Activated CD8-positive, alpha-beta memory T cell treated with anti-CD3 and anti-CD28 coated beads for 36 hours (primary cell): ENCODE results near the gene RSRP1. TPM values are rescaled to one million over a fixed set of nuclear protein-coding genes. Genes with fewer than 3 reads are reported as not detected.
"Not testable (repeated sequence)": the region's sequence is repeated elsewhere in the genome, so short reads cannot be mapped to it uniquely, and the experiment has no call there.

Source experiments
- CTCF ChIA-PET: fragments of 350-600 bp; sonication (Branson Sonifier 250); formaldehyde crosslinking; loops from one replicate; lab custom pipeline; 2021; ENCODE audit warnings: antibody characterized with exemption; lab: Charles Lee
- POLR2A ChIA-PET: fragments of 350-600 bp; sonication (Branson Sonifier 250); formaldehyde crosslinking; loops from one replicate; lab custom pipeline; 2021; ENCODE audit warnings: antibody characterized with exemption; lab: Charles Lee
- total RNA-seq, 2 experiments: library from RNA; stranded (reverse); gene quantifications; one replicate each; pipeline ENCODE4 v1.2.3, GENCODE V29; 2021

The RSRP1 gene
- total RNA-seq, 2 experiments from 2014 or later, result 81.0 to 95.0 TPM

- CTCF ChIA-PET, POLR2A ChIA-PET: not testable (repeated sequence)
Measured at GRCh38 chr1:25259813-25260212, 12.6 kb upstream of the RSRP1 start.

GRCh38 chr1:25257196-25257595, 9.9 kb upstream of the RSRP1 start:
- POLR2A ChIA-PET, result no interaction called here
- CTCF ChIA-PET, result no interaction called here

GRCh38 chr1:25256578-25256965, 9.3 kb upstream of the RSRP1 start:
- POLR2A ChIA-PET, result no interaction called here

GRCh38 chr1:25255706-25256577, 8.7 kb upstream of the RSRP1 start:
- POLR2A ChIA-PET, result no interaction called here
- CTCF ChIA-PET, result interaction anchor here (0.7 to 0.8 kb wide), 2 partner anchors 30 to 186 kb away, joined by 3 read pairs; no protein-coding TSS in a partner anchor

More at GRCh38 chr1:25256578-25256965, 9.3 kb upstream of the RSRP1 start:
- CTCF ChIA-PET, result no interaction called here

- ChIA-PET POLR2A (no interaction called here), CTCF (no interaction called here)
Measured at GRCh38 chr1:25253911-25254310, 6.7 kb upstream of the RSRP1 start.

- ChIA-PET CTCF (interaction anchor here (1.0 kb wide), 1 partner anchor 16 kb away, joined by 3 read pairs; no protein-coding TSS in a partner anchor), POLR2A (interaction anchor here (0.5 to 1.4 kb wide), 3 partner anchors 9 to 605 kb away, joined by 3 to 16 read pairs (median 3); partner anchors contain the start of genes SRRM1 and SYF2)
Measured at GRCh38 chr1:25247829-25248754, 838 bp upstream of the RSRP1 start.

- ChIA-PET POLR2A (interaction anchor here (1.4 kb wide), 1 partner anchor 14 kb away, joined by 16 read pairs; the partner anchor contains the start of gene SYF2), CTCF (no interaction called here)
Measured at GRCh38 chr1:25246600-25247023, 642 bp downstream of the RSRP1 start.

- ChIA-PET CTCF (no interaction called here), POLR2A (interaction anchor here (2.6 kb wide), 1 partner anchor 14 kb away, joined by 12 read pairs; the partner anchor contains the start of gene SYF2)
Measured at GRCh38 chr1:25245809-25246599, 1.2 kb downstream of the RSRP1 start.

- CTCF ChIA-PET, result no interaction called here
- POLR2A ChIA-PET, result interaction anchor here (2.6 kb wide), 1 partner anchor 13 kb away, joined by 12 read pairs; the partner anchor contains the start of gene SYF2
Measured at GRCh38 chr1:25245393-25245792, 1.9 kb downstream of the RSRP1 start.

GRCh38 chr1:25243907-25244306, 3.3 kb downstream of the RSRP1 start:
- POLR2A ChIA-PET, result interaction anchor here (2.6 kb wide), 1 partner anchor 12 kb away, joined by 12 read pairs; the partner anchor contains the start of gene SYF2

GRCh38 chr1:25239681-25240541, 7.3 kb downstream of the RSRP1 start:
- CTCF ChIA-PET, result interaction anchor here (0.6 to 1.1 kb wide), 2 partner anchors 9 to 258 kb away, joined by 3 read pairs; no protein-coding TSS in a partner anchor
- POLR2A ChIA-PET, result interaction anchor here (0.6 to 1.0 kb wide), 4 partner anchors 8 to 190 kb away, joined by 3 to 6 read pairs (median 4); partner anchors contain the start of gene RSRP1

More at GRCh38 chr1:25243907-25244306, 3.3 kb downstream of the RSRP1 start:
- CTCF ChIA-PET, result no interaction called here

- POLR2A ChIA-PET, result no interaction called here
- CTCF ChIA-PET, result no interaction called here
Measured at GRCh38 chr1:25238046-25238445, 9.2 kb downstream of the RSRP1 start.

GRCh38 chr1:25236261-25236660, 11.0 kb downstream of the RSRP1 start:
- ChIA-PET POLR2A (interaction anchor here (0.6 to 0.7 kb wide), 2 partner anchors 96 to 315 kb away, joined by 3 to 12 read pairs; no protein-coding TSS in a partner anchor), CTCF (interaction anchor here (0.7 kb wide), 1 partner anchor 98 kb away, joined by 5 read pairs; no protein-coding TSS in a partner anchor)

GRCh38 chr1:25235411-25235810, 11.8 kb downstream of the RSRP1 start:
- ChIA-PET CTCF (interaction anchor here (0.7 kb wide), 1 partner anchor 97 kb away, joined by 5 read pairs; no protein-coding TSS in a partner anchor), POLR2A (interaction anchor here (0.7 kb wide), 1 partner anchor 97 kb away, joined by 12 read pairs; no protein-coding TSS in a partner anchor)

- ChIA-PET CTCF (interaction anchor here (0.5 to 1.2 kb wide), 3 partner anchors 12 to 1647 kb away, joined by 3 to 5 read pairs (median 3); no protein-coding TSS in a partner anchor), POLR2A (interaction anchor here (0.6 to 2.4 kb wide), 6 partner anchors 9 to 269 kb away, joined by 4 to 16 read pairs (median 7); partner anchors contain the start of genes MACO1 and RSRP1)
Measured at GRCh38 chr1:25232866-25233784, 14.1 kb downstream of the RSRP1 start.
